ENCODE results near the gene SUPT4H1.
"Not testable (repeated sequence)": the region's sequence is repeated elsewhere in the genome, so short reads cannot be mapped to it uniquely, and the experiment has no call there.

Gene SUPT4H1

DNA sequence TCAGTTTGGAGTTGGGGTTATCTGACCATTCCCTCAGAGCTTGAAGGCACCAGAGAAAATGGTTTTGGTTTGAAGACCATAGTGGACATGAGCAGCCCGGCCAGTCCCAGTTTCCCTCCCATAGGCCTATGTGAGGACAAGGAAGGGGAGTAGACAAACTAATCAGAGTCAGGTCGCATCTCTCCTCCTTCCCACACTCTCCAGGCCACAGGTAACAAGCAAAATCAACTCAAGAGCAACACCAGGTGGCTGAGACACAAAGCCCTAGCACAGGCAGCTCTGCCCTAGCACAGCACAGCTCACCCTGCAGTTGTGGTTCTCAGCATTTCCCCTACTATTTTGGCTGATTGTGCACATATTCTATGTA is 7.2 kb downstream of the SUPT4H1 start:
- DNase-seq (ENCODE audit: low read depth), result no peak
- H3K4me3 ChIP-seq (ENCODE audit: low read depth, low read length), result no peak overlapping the region
- TF ChIP-seq, protein P1, sequence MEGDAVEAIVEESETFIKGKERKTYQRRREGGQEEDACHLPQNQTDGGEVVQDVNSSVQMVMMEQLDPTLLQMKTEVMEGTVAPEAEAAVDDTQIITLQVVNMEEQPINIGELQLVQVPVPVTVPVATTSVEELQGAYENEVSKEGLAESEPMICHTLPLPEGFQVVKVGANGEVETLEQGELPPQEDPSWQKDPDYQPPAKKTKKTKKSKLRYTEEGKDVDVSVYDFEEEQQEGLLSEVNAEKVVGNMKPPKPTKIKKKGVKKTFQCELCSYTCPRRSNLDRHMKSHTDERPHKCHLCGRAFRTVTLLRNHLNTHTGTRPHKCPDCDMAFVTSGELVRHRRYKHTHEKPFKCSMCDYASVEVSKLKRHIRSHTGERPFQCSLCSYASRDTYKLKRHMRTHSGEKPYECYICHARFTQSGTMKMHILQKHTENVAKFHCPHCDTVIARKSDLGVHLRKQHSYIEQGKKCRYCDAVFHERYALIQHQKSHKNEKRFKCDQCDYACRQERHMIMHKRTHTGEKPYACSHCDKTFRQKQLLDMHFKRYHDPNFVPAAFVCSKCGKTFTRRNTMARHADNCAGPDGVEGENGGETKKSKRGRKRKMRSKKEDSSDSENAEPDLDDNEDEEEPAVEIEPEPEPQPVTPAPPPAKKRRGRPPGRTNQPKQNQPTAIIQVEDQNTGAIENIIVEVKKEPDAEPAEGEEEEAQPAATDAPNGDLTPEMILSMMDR (conservative IDR thresholded peaks at IDR 0.05; ENCODE audit: low read depth, low read length), result no peak

DNA sequence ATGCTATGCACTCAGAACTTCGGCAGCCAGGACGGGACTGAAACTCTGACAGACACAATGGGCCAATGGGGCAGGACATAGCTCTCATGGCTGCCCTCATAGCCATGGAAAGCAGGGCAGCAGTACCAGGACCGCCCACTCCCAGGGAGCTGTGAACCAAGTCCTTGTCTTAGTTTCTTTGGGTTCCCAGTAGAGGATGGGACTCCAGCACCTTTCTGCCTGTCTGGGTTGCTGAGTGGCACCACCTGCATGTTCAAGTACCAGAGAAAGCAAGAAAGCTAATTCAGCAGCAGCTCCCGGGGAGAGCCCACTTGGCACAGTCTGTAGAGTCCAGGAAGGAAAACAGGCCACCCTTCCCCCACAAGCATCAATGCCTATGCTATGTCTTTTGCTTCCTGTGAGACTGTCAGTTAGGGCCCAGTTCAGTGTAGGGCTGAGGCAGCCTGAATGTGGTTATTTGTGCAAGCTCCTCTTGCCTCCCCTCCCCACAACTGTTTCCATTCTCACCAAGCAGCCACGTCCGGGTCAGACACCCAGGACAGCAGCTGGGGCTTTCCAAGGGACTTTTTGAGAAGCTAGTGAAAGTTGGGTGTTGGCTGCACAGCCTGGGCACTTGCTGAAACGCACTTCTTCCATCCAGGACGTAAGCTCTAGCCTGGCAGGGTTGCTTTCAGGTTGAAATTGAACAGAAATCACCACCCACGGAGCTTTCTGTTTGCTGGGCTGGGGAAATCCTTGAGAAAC is 7.8 kb downstream of the SUPT4H1 start:
- DNase-seq (ENCODE audit: low read depth), result peak; percentile 48
- no peak overlapping the region for H3K4me3 ChIP-seq (ENCODE audit: low read depth, low read length)
- TF ChIP-seq, protein P1 (conservative IDR thresholded peaks at IDR 0.05; ENCODE audit: low read depth, low read length), result no peak

DNA sequence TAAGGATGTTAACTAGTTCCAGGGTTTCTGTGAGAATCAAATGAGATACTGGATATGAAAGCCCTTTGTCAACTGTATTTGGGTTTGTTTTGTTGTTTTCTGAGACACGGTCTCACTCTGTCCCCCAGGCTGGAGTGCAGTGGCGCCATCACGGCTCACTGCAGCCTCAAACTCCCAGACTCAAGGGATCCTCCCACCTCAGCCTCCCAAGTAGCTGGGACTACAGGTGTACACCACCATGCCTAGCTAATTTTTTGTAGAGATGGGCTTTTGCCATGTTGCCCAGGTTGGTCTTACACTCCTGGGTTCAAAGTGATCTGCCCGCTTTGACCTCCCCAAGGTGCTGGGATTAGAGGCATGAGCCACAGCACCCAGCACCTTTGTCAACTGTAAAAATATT is 8.9 kb downstream of the SUPT4H1 start:
- TF ChIP-seq, protein P1 (conservative IDR thresholded peaks at IDR 0.05; ENCODE audit: low read depth, low read length), result no peak
- H3K4me3 ChIP-seq (ENCODE audit: low read depth, low read length), result no peak overlapping the region
- no peak for DNase-seq (ENCODE audit: low read depth)

DNA sequence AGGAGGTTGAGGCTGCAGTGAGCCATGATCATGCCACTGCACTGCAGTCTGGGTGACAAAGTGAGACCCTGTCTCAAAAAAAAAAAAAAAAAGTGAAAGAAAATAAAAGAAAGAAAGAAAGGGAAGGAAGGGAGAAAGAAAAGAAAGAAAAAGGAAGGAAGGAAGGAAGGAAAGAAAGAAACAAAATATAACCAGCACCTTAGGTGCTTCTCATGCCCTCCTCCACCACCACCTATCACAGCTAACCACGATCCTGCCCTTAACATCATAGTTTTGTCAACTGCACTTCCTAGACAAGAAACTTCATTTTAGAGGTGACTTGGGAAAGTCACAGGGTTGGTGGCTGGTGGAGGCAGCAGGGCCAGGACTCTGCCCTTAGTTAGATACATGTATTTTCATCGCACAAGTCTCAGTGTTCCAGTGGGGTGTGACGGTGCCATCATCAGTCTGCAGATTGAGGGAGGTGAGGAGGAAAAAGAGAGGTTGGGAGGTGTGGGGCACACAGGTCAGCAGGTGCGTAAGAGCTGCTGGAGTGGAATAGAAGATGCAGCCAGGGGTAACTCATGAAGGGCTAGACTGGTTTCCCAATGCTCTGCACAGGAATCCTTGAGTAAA is 10.0 kb downstream of the SUPT4H1 start:
- DNase-seq (ENCODE audit: low read depth), result no peak
- no peak overlapping the region for H3K4me3 ChIP-seq (ENCODE audit: low read depth, low read length)
- TF ChIP-seq, protein P1 (conservative IDR thresholded peaks at IDR 0.05; ENCODE audit: low read depth, low read length), result no peak

DNA sequence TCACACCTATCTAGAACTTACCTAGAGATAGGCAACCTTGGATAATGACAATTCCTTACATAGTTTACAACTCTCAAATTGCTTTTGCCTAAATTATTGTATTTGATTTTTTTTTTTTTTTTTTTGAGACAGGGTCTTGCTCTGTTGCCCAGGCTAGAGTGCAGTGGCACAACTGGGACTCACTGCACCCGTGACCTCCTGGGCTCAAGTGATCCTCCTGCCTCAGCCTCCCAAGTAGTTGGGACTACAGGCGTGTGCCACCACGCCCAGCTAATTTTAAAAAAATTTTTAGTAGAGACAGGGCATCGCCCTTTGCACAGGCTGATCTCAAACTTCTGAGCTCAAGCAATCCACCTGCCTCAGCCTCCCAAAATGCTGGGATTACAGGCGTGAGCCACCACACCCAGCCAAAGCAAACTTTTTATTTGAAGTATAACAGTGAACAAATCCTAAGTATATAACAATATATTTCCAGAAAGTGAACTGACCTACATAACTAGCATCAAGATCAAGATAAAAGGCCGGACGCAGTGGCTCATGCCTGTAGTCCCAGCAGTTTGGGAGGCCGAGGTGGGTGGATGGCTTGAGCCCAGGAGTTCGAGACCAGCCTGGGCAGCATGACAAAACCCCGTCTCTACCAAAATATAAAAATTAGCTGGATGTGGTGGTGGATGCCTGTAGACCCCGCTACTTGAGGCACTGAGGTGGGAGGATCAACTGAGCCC is 10.7 kb downstream of the SUPT4H1 start:
- not testable (repeated sequence) for DNase-seq (ENCODE audit: low read depth); H3K4me3 ChIP-seq (ENCODE audit: low read depth, low read length)

DNA sequence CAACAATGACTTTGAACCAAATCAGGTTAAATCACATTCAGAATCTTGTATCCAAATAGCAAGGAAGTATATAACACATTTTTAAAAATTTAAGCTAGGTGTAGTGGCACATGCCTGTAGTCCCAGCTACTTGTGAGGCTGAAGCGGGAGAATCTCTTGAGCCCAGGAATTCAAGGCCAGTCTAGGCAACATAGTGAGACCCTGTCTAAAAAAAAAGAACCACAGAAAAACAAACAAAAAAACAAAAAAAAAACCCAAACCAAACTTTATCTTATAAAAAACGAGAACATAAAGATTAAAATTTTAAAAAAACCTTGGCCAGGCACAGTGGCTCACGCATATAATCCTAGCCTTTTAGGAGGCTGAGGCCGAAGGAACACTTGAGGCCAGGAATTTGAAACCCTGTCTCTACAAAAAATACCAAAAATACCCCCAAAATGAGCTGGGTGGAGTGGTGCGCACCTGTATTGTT is 11.6 kb downstream of the SUPT4H1 start:
- no peak for DNase-seq (ENCODE audit: low read depth)
- H3K4me3 ChIP-seq (ENCODE audit: low read depth, low read length), result no peak overlapping the region

More for the DNA sequence above, 11.6 kb downstream of the SUPT4H1 start:
- TF ChIP-seq, protein P1 (conservative IDR thresholded peaks at IDR 0.05; ENCODE audit: low read depth, low read length), result no peak
